ENCODE measurements around the gene OR51B4. TPM values are rescaled to one million over a fixed set of nuclear protein-coding genes. Genes with fewer than 3 reads are reported as not detected.
A peak's percentile ranks its signal among the peaks of the same experiment; 100 is the strongest.

OR51B4 gene
- total and polyA plus RNA-seq, 9 of the 15 experiments (the other 6 are each of a cell fraction or from before 2014, with no cell fraction given) = 17.1 to 64.6 (median 39.9) TPM

DNA sequence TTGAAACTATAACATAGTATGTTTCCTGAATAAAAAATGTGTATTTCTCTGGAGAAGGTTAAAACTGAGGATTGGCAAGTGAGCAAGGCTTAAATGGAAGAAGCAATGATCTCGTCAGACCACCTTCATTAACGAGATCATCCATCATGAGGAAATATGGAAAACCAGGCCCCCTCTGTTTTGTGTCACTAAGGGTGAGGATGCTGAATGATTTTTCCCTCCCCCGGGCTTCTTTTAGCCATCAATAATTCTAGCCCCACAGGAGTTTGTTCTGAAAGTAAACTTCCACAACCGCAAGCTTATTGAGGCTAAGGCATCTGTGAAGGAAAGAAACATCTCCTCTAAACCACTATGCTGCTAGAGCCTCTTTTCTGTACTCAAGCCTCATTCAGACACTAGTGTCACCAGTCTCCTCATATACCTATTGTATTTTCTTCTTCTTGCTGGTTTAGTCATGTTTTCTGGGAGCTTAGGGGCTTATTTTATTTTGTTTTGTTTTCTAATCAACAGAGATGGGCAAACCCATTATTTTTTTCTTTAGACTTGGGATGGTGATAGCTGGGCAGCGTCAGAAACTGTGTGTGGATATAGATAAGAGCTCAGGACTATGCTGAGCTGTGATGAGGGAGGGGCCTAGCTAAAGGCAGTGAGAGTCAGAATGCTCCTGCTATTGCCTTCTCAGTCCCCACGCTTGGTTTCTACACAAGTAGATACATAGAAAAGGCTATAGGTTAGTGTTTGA lies 26.2 kb downstream of the OR51B4 start (continued):
- no peak for TF ChIP-seq ZNF695 (CRISPR knock-in tag; IDR thresholded peaks at IDR 0.05)
- no peak for TF ChIP-seq ZNF507 (tag; conservative IDR thresholded peaks at IDR 0.05)
- no peak for TF ChIP-seq U2AF1 (optimal IDR thresholded peaks at IDR 0.05; ENCODE audit: low read depth, low read length)
- no peak for TF ChIP-seq MAFF (IDR thresholded peaks at IDR 0.05; ENCODE audit: low read length)
- TF ChIP-seq POLR2B (IDR thresholded peaks at IDR 0.05; ENCODE audit: low read depth, partially characterized antibody) = no peak
- no peak for TF ChIP-seq KAT7 (CRISPR knock-in tag; IDR thresholded peaks at IDR 0.05; ENCODE audit: borderline replicate concordance)
- no peak for TF ChIP-seq HLTF (IDR thresholded peaks at IDR 0.05)
- TF ChIP-seq E2F3 (CRISPR knock-in tag; IDR thresholded peaks at IDR 0.05) = no peak
- TF ChIP-seq KHSRP (IDR thresholded peaks at IDR 0.05) = no peak
- no peak for TF ChIP-seq MCM7 (IDR thresholded peaks at IDR 0.05)
- TF ChIP-seq TEAD4 (IDR thresholded peaks at IDR 0.05; ENCODE audit: low read length) = peak; percentile 91
- no peak for TF ChIP-seq TEAD4 (CRISPR knock-in tag; IDR thresholded peaks at IDR 0.05; ENCODE audit: borderline replicate concordance)
- TF ChIP-seq, protein P1, sequence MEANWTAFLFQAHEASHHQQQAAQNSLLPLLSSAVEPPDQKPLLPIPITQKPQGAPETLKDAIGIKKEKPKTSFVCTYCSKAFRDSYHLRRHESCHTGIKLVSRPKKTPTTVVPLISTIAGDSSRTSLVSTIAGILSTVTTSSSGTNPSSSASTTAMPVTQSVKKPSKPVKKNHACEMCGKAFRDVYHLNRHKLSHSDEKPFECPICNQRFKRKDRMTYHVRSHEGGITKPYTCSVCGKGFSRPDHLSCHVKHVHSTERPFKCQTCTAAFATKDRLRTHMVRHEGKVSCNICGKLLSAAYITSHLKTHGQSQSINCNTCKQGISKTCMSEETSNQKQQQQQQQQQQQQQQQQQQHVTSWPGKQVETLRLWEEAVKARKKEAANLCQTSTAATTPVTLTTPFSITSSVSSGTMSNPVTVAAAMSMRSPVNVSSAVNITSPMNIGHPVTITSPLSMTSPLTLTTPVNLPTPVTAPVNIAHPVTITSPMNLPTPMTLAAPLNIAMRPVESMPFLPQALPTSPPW (CRISPR knock-in tag; IDR thresholded peaks at IDR 0.05) = peak; percentile 65
- TF ChIP-seq DDX20 (tag; IDR thresholded peaks at IDR 0.05; ENCODE audit: low read depth) = no peak
- TF ChIP-seq, protein P2, sequence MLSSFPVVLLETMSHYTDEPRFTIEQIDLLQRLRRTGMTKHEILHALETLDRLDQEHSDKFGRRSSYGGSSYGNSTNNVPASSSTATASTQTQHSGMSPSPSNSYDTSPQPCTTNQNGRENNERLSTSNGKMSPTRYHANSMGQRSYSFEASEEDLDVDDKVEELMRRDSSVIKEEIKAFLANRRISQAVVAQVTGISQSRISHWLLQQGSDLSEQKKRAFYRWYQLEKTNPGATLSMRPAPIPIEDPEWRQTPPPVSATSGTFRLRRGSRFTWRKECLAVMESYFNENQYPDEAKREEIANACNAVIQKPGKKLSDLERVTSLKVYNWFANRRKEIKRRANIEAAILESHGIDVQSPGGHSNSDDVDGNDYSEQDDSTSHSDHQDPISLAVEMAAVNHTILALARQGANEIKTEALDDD (IDR thresholded peaks at IDR 0.05) = peak; percentile 71; the same call in 1 of the 2 replicates
- TF ChIP-seq ZNF239 (CRISPR knock-in tag; IDR thresholded peaks at IDR 0.05) = no peak
- no peak for TF ChIP-seq LARP7 (IDR thresholded peaks at IDR 0.05)
- TF ChIP-seq, protein P3, sequence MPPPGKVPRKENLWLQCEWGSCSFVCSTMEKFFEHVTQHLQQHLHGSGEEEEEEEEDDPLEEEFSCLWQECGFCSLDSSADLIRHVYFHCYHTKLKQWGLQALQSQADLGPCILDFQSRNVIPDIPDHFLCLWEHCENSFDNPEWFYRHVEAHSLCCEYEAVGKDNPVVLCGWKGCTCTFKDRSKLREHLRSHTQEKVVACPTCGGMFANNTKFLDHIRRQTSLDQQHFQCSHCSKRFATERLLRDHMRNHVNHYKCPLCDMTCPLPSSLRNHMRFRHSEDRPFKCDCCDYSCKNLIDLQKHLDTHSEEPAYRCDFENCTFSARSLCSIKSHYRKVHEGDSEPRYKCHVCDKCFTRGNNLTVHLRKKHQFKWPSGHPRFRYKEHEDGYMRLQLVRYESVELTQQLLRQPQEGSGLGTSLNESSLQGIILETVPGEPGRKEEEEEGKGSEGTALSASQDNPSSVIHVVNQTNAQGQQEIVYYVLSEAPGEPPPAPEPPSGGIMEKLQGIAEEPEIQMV (tag; conservative IDR thresholded peaks at IDR 0.05; ENCODE audit: low read depth) = no peak
- no peak for TF ChIP-seq SIN3B (IDR thresholded peaks at IDR 0.05; ENCODE audit: low read depth)
- TF ChIP-seq SOX6 (IDR thresholded peaks at IDR 0.05) = peak; percentile 91
- TF ChIP-seq ESRRB (CRISPR knock-in tag; IDR thresholded peaks at IDR 0.05; ENCODE audit: borderline replicate concordance) = 0 out of 2 replicates have a peak, but pooled peaks have one; percentile 36
- TF ChIP-seq MTF1 (CRISPR knock-in tag; IDR thresholded peaks at IDR 0.05; ENCODE audit: borderline replicate concordance) = no peak
- TF ChIP-seq, protein P4, sequence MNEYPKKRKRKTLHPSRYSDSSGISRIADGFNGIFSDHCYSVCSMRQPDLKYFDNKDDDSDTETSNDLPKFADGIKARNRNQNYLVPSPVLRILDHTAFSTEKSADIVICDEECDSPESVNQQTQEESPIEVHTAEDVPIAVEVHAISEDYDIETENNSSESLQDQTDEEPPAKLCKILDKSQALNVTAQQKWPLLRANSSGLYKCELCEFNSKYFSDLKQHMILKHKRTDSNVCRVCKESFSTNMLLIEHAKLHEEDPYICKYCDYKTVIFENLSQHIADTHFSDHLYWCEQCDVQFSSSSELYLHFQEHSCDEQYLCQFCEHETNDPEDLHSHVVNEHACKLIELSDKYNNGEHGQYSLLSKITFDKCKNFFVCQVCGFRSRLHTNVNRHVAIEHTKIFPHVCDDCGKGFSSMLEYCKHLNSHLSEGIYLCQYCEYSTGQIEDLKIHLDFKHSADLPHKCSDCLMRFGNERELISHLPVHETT (CRISPR knock-in tag; conservative IDR thresholded peaks at IDR 0.05 in 1 of 2, IDR thresholded peaks at IDR 0.05 in 1 of 2) = peak in 1 of 2 experiments; percentile 78; a peak in 2 of 4 replicates
